GM13977 (cell line): ENCODE results near the gene COQ8A.

Experiments used
- DNase-seq: peaks from one replicate; pipeline ENCODE4 v3.0.0; 2012; ENCODE audit warnings: low spot score
- CTCF ChIP-seq: IDR thresholded peaks from 2 replicates; pipeline ENCODE4 v1.5.1; 2012; ENCODE audit warnings: mild to moderate bottlenecking, control low read depth; ENCODE audit not compliant: insufficient read depth; ENCODE audit errors: extremely low read depth, missing control alignments
- in situ Hi-C: fragments of 300-500 bp; cut with MboI; formaldehyde crosslinking; loops from one replicate; pipeline ENCODE4 v1.12.0; 2022; ENCODE audit warnings: low sequenced_read_pairs, low pct_unique_long_range_greater_than_20kb, mixed read lengths, inconsistent platforms; ENCODE audit not compliant: unreplicated experiment

Gene COQ8A

GRCh38 chr1:226976276-226976977 lies 36.3 kb downstream of the COQ8A start:
- DNase-seq = no peak
- TF ChIP-seq CTCF = no peak
- in situ Hi-C loops = no loop called here

- TF ChIP-seq CTCF = no peak
- DNase-seq = no peak
- in situ Hi-C loops = no loop called here
Measured at GRCh38 chr1:226976978-226977642, 37.0 kb downstream of the COQ8A start.

- no peak for DNase-seq
- TF ChIP-seq CTCF = no peak
- in situ Hi-C loops = no loop called here
Measured at GRCh38 chr1:226977643-226978431, 37.7 kb downstream of the COQ8A start.

- DNase-seq = no peak
- in situ Hi-C loops = no loop called here
- TF ChIP-seq CTCF = no peak
Measured at GRCh38 chr1:226978432-226979114, 38.5 kb downstream of the COQ8A start.

GRCh38 chr1:226979115-226979516 lies 39.0 kb downstream of the COQ8A start:
- in situ Hi-C loops = no loop called here
- DNase-seq = no peak
- no peak for TF ChIP-seq CTCF

- no peak for DNase-seq
- in situ Hi-C loops = no loop called here
- TF ChIP-seq CTCF = no peak
Measured at GRCh38 chr1:226979517-226980121, 39.5 kb downstream of the COQ8A start.
